Gastroesophageal sphincter (tissue), 4 donors: ENCODE data around the gene GIMAP2. TPM values are rescaled to one million over a fixed set of nuclear protein-coding genes. Genes with fewer than 3 reads are reported as not detected.
A peak's percentile ranks its signal among the peaks of the same experiment; 100 is the strongest.

Experiments
- ATAC-seq: fragments of 150-250 bp; one replicate; pipeline ENCODE4 v1.9.1; 2016; ENCODE audit warnings: mild to moderate bottlenecking, moderate library complexity
- H3K27ac ChIP-seq, 4 donors: fragments of 200-600 bp; sonication (generic) in 3 of 4; 1 replicate in 3 of 4; 2 replicates in 1 of 4; pipeline ENCODE4 v1.5.1; 2016 to 2019
- H3K27me3 ChIP-seq: fragments of 200-600 bp; sonication (generic); one replicate; pipeline ENCODE4 v1.5.1; 2019
- H3K36me3 ChIP-seq, 2 donors: fragments of 200-600 bp; sonication (generic); one replicate each; pipeline ENCODE4 v1.5.1; 2019; ENCODE audit warnings: control low read depth in 1 of 2
- H3K4me1 ChIP-seq, 3 donors: fragments of 200-600 bp; sonication (generic); 1 replicate in 2 of 3; 2 replicates in 1 of 3; pipeline ENCODE4 v1.5.1; 2016 to 2019; ENCODE audit warnings: control low read depth in 2 of 3
- H3K4me3 ChIP-seq, 2 donors: fragments of 200-600 bp; sonication (generic); one replicate each; pipeline ENCODE4 v1.5.1; 2019; ENCODE audit warnings: mild to moderate bottlenecking in 1 of 2, moderate library complexity in 1 of 2
- H3K9me3 ChIP-seq, 3 donors: fragments of 200-600 bp; sonication (generic); one replicate each; pipeline ENCODE4 v1.5.1; 2017 to 2019; ENCODE audit warnings: control low read depth in 2 of 3
- CTCF ChIP-seq, 4 experiments: fragments of 200-600 bp in 2 of 4; fragments of 450-650 bp in 2 of 4; sonication (generic) in 1 of 4; IDR thresholded peaks; one replicate each; pipeline ENCODE4 v1.5.1; 2017 to 2019; ENCODE audit warnings: antibody characterized with exemption in 4 of 4, mild to moderate bottlenecking in 2 of 4, moderate library complexity in 2 of 4
- EP300 ChIP-seq: sonication (generic); formaldehyde crosslinking; IDR thresholded peaks from one replicate; pipeline ENCODE4 v1.6.1; 2017; ENCODE audit warnings: antibody characterized with exemption, mild to moderate bottlenecking
- POLR2A ChIP-seq, 2 donors: fragments of 450-650 bp; IDR thresholded peaks; one replicate each; pipeline ENCODE4 v1.6.1; 2017; ENCODE audit warnings: antibody characterized with exemption in 2 of 2, mild to moderate bottlenecking in 2 of 2, moderate library complexity in 1 of 2
- POLR2AphosphoS5 ChIP-seq: sonication (generic); formaldehyde crosslinking; IDR thresholded peaks from one replicate; pipeline ENCODE4 v1.6.1; 2017; ENCODE audit warnings: antibody characterized with exemption
- WGBS, 2 donors: methylation state at CpG; one replicate each; pipeline ENCODE4 v1.1.5; 2018; ENCODE audit warnings: low coverage in 1 of 2; 5-methylcytosine and 5-hydroxymethylcytosine counted together
- total RNA-seq, 4 donors: library from RNA; depleted of rRNA; stranded (reverse); fragments of >200 nt; gene quantifications; one replicate each; pipeline ENCODE4 v1.1.0, GENCODE V29; 2016

Gene GIMAP2
- total RNA-seq, 4 donors from 2014 or later = 3.3 to 14.9 (median 9.7) TPM

GRCh38 chr7:150715738-150716137, 30.2 kb downstream of the GIMAP2 start:
- Histone ChIP-seq H3K36me3 (peaks cover 0 to 10% of the 10 kb centered on the region in 2 donors), H3K4me3 (peak overlapping the region; percentile 39 to 45), H3K9me3 (peaks cover 0 to 19% (median 0%) of the 10 kb centered on the region in 3 donors), H3K27me3 (no peaks in the 10 kb centered on the region), H3K4me1 (peaks cover 0 to 4% (median 0%) of the 10 kb centered on the region in 3 donors), H3K27ac (peak overlapping the region; percentile 32 to 60 (median 58))
- TF ChIP-seq CTCF (IDR thresholded peaks at IDR 0.05) (no peak), POLR2A (IDR thresholded peaks at IDR 0.05) (no peak)
- WGBS, 2 donors = 49 to 54% methylated on average over 4 of the region's 4 CpGs
- ATAC-seq = no peak

- Histone ChIP-seq H3K4me1 (peaks cover 0 to 4% (median 0%) of the 10 kb centered on the region in 3 donors), H3K9me3 (peaks cover 0 to 19% (median 0%) of the 10 kb centered on the region in 3 donors), H3K27me3 (no peaks in the 10 kb centered on the region), H3K4me3 (peak within 1 kb of the TSS; percentile 39 to 45), H3K36me3 (peaks cover 0 to 13% of the 10 kb centered on the region in 2 donors), H3K27ac (peak within 1 kb of the TSS; percentile 44 to 60 (median 58))
- peak; percentile 61 for ATAC-seq
- 0 to 60% methylated on average over 1 of the region's 5 CpGs for WGBS, 2 donors
- TF ChIP-seq POLR2AphosphoS5 = peak; percentile 49
- TF ChIP-seq POLR2A (IDR thresholded peaks at IDR 0.05) = peak; percentile 17 to 30
- TF ChIP-seq EP300 = no peak
- TF ChIP-seq CTCF (IDR thresholded peaks at IDR 0.05) = no peak
Observed at GRCh38 chr7:150716368-150716767, 30.9 kb downstream of the GIMAP2 start, which contains the start of gene GIMAP1. TSS of gene GIMAP1 (plus strand) at chr7:150716613. CDS start at chr7:150719048, 2,435 bp downstream.

GRCh38 chr7:150716939-150717338, 31.4 kb downstream of the GIMAP2 start:
- ATAC-seq = no peak
- Histone ChIP-seq H3K36me3 (peaks cover 0 to 13% of the 10 kb centered on the region in 2 donors), H3K9me3 (peaks cover 0 to 19% (median 0%) of the 10 kb centered on the region in 3 donors), H3K4me1 (peaks cover 0 to 4% (median 0%) of the 10 kb centered on the region in 3 donors), H3K27ac (peak overlapping the region; percentile 44 to 60 (median 58)), H3K4me3 (peak overlapping the region; percentile 39 to 45), H3K27me3 (no peaks in the 10 kb centered on the region)
- 42% methylated on average over 4 of the region's 4 CpGs; no CpG with 5 or more reads in 1 of the 2 donors for WGBS, 2 donors
- TF ChIP-seq POLR2AphosphoS5 = no peak
- TF ChIP-seq CTCF (IDR thresholded peaks at IDR 0.05) = no peak
- TF ChIP-seq POLR2A (IDR thresholded peaks at IDR 0.05) = no peak
- no peak for TF ChIP-seq EP300

GRCh38 chr7:150717814-150718420, 32.4 kb downstream of the GIMAP2 start:
- no peaks in the 10 kb centered on the region for H3K27me3 ChIP-seq
- H3K4me3 ChIP-seq = peak overlapping the region; percentile 39 to 45
- 57 to 59% methylated on average over 2 to 4 of the region's 4 CpGs for WGBS, 2 donors
- ATAC-seq = no peak
- H3K27ac ChIP-seq = peak overlapping the region in 3 of 4 donors; percentile 45 to 60 (median 59)
- H3K9me3 ChIP-seq = peaks cover 0 to 11% (median 0%) of the 10 kb centered on the region in 3 donors
- TF ChIP-seq EP300 = no peak
- TF ChIP-seq CTCF (IDR thresholded peaks at IDR 0.05) = no peak
- no peak for TF ChIP-seq POLR2AphosphoS5
- TF ChIP-seq POLR2A (IDR thresholded peaks at IDR 0.05) = no peak
- peaks cover 0 to 7% (median 0%) of the 10 kb centered on the region in 3 donors for H3K4me1 ChIP-seq
- peaks cover 0 to 13% of the 10 kb centered on the region in 2 donors for H3K36me3 ChIP-seq

- Histone ChIP-seq H3K27ac (peak overlapping the region in 1 of 4 donors; percentile 25), H3K9me3 (no peaks in the 10 kb centered on the region), H3K36me3 (peaks cover 0 to 13% of the 10 kb centered on the region in 2 donors), H3K4me3 (no peak overlapping the region), H3K4me1 (peaks cover 0 to 7% (median 0%) of the 10 kb centered on the region in 3 donors), H3K27me3 (no peaks in the 10 kb centered on the region)
- TF ChIP-seq POLR2A (IDR thresholded peaks at IDR 0.05) (no peak), EP300 (no peak), POLR2AphosphoS5 (no peak), CTCF (IDR thresholded peaks at IDR 0.05) (no peak)
- no peak for ATAC-seq
- 69 to 70% methylated on average over 2 to 4 of the region's 4 CpGs for WGBS, 2 donors
Observed at GRCh38 chr7:150719436-150719835, 33.9 kb downstream of the GIMAP2 start.
